AG04449 (cell line): ENCODE measurements around the gene NRCAM.
"Not testable (repeated sequence)": the region's sequence is repeated elsewhere in the genome, so short reads cannot be mapped to it uniquely, and the experiment has no call there.

Experiments used
- CTCF ChIA-PET: fragments of 350-600 bp; formaldehyde crosslinking; extraction: SDS; loops from one replicate; lab custom pipeline; 2021; ENCODE audit warnings: antibody characterized with exemption; lab: Yijun Ruan, JAX
- POLR2A ChIA-PET: fragments of 400-600, 350-600 bp; formaldehyde crosslinking; extraction: SDS; loops from one replicate; lab custom pipeline; 2020; ENCODE audit warnings: antibody characterized with exemption, inconsistent platforms; lab: Yijun Ruan, JAX
- DNase-seq: peaks from one replicate; pipeline ENCODE4 v3.0.0-alpha.2; 2010; ENCODE audit warnings: low read depth, low spot score
- H3K4me3 ChIP-seq: 2 replicates; pipeline ENCODE4 v1.5.1; 2011; ENCODE audit warnings: low read depth, mild to moderate bottlenecking, control low read depth, low read length
- TF ChIP-seq, protein P1 (sequence below): IDR thresholded peaks from one replicate; pipeline ENCODE4 v1.5.1; 2011; ENCODE audit warnings: mild to moderate bottlenecking, moderate library complexity, low read length, control low read depth, inconsistent platforms; ENCODE audit not compliant: insufficient read depth; ENCODE audit errors: missing control alignments

NRCAM gene

DNA sequence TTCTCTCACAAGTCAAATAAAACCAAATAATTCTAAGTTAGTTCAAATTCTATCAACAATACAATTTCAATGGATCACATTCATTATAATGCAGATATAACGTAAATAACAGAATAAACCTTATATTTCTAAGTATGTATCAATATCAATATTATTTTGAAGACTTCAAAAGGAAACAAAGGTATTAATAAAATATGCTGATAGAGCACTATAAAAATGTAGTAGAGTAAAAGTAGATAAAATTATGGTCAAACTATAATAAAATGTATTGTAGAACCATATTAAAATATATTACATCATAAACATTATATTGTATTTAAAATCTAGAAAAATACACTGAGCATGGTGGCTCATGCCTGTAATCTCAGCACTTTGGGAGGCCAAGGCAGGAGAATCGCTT, 23.5 kb upstream of the NRCAM start:
- TF ChIP-seq, protein P1, sequence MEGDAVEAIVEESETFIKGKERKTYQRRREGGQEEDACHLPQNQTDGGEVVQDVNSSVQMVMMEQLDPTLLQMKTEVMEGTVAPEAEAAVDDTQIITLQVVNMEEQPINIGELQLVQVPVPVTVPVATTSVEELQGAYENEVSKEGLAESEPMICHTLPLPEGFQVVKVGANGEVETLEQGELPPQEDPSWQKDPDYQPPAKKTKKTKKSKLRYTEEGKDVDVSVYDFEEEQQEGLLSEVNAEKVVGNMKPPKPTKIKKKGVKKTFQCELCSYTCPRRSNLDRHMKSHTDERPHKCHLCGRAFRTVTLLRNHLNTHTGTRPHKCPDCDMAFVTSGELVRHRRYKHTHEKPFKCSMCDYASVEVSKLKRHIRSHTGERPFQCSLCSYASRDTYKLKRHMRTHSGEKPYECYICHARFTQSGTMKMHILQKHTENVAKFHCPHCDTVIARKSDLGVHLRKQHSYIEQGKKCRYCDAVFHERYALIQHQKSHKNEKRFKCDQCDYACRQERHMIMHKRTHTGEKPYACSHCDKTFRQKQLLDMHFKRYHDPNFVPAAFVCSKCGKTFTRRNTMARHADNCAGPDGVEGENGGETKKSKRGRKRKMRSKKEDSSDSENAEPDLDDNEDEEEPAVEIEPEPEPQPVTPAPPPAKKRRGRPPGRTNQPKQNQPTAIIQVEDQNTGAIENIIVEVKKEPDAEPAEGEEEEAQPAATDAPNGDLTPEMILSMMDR, result no peak
- ChIA-PET CTCF (interaction anchor here (1.1 to 1.5 kb wide), 2 partner anchors 17 to 19 kb away, joined by 3 read pairs; no protein-coding TSS in a partner anchor), POLR2A (no interaction called here)

GRCh38 chr7:108479118-108479517, 22.9 kb upstream of the NRCAM start:
- ChIA-PET CTCF (interaction anchor here (1.5 kb wide), 1 partner anchor 19 kb away, joined by 3 read pairs; no protein-coding TSS in a partner anchor), POLR2A (no interaction called here)
- TF ChIP-seq, protein P1, result no peak
- no peak overlapping the region for H3K4me3 ChIP-seq
- DNase-seq, result no peak

More for the DNA sequence above, 23.5 kb upstream of the NRCAM start:
- DNase-seq, result no peak
- no peak overlapping the region for H3K4me3 ChIP-seq

DNA sequence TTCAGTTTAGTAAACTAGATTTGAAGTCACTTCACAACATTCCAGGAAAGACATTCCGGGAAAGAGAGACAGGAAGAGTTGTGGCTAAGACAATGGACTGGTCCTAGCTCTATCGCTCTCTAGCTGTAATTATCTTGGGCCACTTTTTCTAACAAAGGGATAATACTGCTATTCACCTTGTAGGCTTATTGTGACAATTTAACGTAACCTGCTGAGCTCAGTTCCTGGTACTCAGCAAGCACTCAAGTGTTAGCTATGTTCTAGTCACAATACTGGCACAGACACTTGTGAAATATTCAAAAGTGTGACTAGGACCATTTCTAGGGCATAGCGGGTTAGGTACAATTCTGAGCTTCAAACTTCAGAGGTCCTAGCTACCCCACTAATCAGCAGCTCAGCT, 12.0 kb upstream of the NRCAM start:
- ChIA-PET POLR2A (no interaction called here), CTCF (no interaction called here)
- DNase-seq, result no peak
- H3K4me3 ChIP-seq, result no peak overlapping the region
- TF ChIP-seq, protein P1, result no peak

- no peak overlapping the region for H3K4me3 ChIP-seq
- TF ChIP-seq, protein P1, result no peak
- ChIA-PET POLR2A (no interaction called here), CTCF (interaction anchor here (1.0 kb wide), 1 partner anchor 11 kb away, joined by 3 read pairs; the partner anchor contains the start of gene NRCAM)
- no peak for DNase-seq
Measured at GRCh38 chr7:108467391-108467790, 11.2 kb upstream of the NRCAM start.

GRCh38 chr7:108466322-108466721, 10.1 kb upstream of the NRCAM start:
- CTCF ChIA-PET, result interaction anchor here (1.0 kb wide), 1 partner anchor 10 kb away, joined by 3 read pairs; the partner anchor contains the start of gene NRCAM
- DNase-seq, POLR2A ChIA-PET, H3K4me3 ChIP-seq: not testable (repeated sequence)

DNA sequence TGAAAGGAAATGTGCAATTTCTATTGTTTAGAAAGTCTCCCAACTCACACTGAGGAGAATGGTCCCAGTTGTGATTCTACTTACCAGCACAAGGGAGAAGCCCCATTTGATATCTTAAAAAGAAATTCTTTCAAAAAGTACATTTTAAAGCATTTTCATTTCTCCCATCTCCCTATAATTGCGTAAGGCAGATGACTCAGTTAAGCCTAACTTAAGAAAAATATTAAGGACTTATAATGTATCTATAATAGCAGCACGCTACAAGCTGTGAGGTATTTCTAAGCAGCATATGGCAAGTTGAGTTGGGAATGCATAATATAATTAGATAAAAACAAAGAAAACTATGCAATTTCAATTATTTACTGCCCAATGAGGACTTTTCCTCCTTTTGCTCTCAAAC, 8.5 kb upstream of the NRCAM start:
- H3K4me3 ChIP-seq, result no peak overlapping the region
- no peak for DNase-seq
- ChIA-PET CTCF (no interaction called here), POLR2A (no interaction called here)
- TF ChIP-seq, protein P1, result no peak

GRCh38 chr7:108463613-108464012, 7.4 kb upstream of the NRCAM start:
- ChIA-PET CTCF (no interaction called here), POLR2A (no interaction called here)
- TF ChIP-seq, protein P1, result no peak
- DNase-seq, result no peak
- H3K4me3 ChIP-seq, result no peak overlapping the region
